HL-60 (cell line): ENCODE measurements around the gene GRPEL2.

Experiments
- POLR2AphosphoS5 ChIP-seq: IDR thresholded peaks from 2 replicates; pipeline ENCODE4 v1.6.1; 2012; ENCODE audit warnings: low read depth
- TF ChIP-seq, protein P1 (sequence below): IDR thresholded peaks from one replicate; pipeline ENCODE4 v1.5.1; 2011; ENCODE audit warnings: low read length, control low read depth, inconsistent platforms; ENCODE audit not compliant: insufficient read depth

DNA sequence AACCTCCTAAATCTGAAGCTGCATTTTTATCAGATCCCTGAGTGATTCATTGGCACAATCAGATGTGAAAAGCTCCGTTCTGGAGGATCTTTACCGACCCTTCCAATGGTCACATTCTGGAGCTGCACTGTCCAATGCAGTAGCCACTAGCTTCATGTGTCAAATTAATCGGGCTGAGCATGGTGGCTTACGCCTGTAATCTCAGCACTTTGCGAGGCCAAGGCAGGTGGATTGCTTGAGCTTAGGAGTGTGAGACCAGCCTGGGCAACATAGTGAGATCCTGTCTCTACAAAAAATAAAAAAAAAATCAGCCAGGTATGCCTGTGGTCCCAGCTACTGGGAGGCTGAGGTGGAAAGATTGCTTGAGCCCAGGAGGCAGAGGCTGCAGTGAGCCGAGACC, 30.1 kb downstream of the GRPEL2 start:
- TF ChIP-seq POLR2AphosphoS5: no peak
- TF ChIP-seq, protein P1, sequence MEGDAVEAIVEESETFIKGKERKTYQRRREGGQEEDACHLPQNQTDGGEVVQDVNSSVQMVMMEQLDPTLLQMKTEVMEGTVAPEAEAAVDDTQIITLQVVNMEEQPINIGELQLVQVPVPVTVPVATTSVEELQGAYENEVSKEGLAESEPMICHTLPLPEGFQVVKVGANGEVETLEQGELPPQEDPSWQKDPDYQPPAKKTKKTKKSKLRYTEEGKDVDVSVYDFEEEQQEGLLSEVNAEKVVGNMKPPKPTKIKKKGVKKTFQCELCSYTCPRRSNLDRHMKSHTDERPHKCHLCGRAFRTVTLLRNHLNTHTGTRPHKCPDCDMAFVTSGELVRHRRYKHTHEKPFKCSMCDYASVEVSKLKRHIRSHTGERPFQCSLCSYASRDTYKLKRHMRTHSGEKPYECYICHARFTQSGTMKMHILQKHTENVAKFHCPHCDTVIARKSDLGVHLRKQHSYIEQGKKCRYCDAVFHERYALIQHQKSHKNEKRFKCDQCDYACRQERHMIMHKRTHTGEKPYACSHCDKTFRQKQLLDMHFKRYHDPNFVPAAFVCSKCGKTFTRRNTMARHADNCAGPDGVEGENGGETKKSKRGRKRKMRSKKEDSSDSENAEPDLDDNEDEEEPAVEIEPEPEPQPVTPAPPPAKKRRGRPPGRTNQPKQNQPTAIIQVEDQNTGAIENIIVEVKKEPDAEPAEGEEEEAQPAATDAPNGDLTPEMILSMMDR: no peak
